Caco-2 (cell line): ENCODE measurements around the gene FNIP1. TPM values are rescaled to one million over a fixed set of nuclear protein-coding genes. Genes with fewer than 3 reads are reported as not detected.

Experiments
- BruUV-seq: library from RNA; stranded (reverse); fragments of 400-500 nt; replicated peaks from 2 replicates; lab custom pipeline; 2021; lab: Mats Ljungman, UMichigan
- CTCF ChIA-PET: fragments of 300-600 bp; sonication (Branson Sonifier 250); formaldehyde crosslinking; loops from one replicate; lab custom pipeline; 2022; ENCODE audit warnings: antibody characterized with exemption; lab: Charles Lee
- POLR2A ChIA-PET: fragments of 300-600 bp; sonication (Branson Sonifier 250); formaldehyde crosslinking; loops from one replicate; lab custom pipeline; 2022; ENCODE audit warnings: antibody characterized with exemption; lab: Charles Lee
- DNase-seq, 2 experiments: peaks; one replicate each; pipeline versions ENCODE4 v3.0.0 to v3.0.0-alpha.2; 2020 to 2022
- H3K27me3 ChIP-seq: replicated peaks from 2 replicates; pipeline ENCODE4 v1.6.0; 2011; ENCODE audit warnings: low read length; ENCODE audit not compliant: control insufficient read depth, insufficient read depth
- H3K36me3 ChIP-seq: 2 replicates; pipeline ENCODE4 v1.5.1; 2011; ENCODE audit warnings: low read length; ENCODE audit not compliant: control insufficient read depth, insufficient read depth
- H3K4me1 ChIP-seq: fragments of 250-450 bp; sonication (Bioruptor Pico); 2 replicates; pipeline ENCODE4 v1.5.1; 2020; ENCODE audit warnings: mild to moderate bottlenecking
- H3K4me3 ChIP-seq: 2 replicates; pipeline ENCODE4 v1.5.1; 2011; ENCODE audit warnings: low read depth, mild to moderate bottlenecking, control low read depth, low read length
- H3K9me3 ChIP-seq: fragments of 250-450 bp; sonication (Bioruptor Pico); 2 replicates; pipeline ENCODE4 v1.5.1; 2020; ENCODE audit warnings: mild to moderate bottlenecking, moderate library complexity
- H3K27ac Mint-ChIP-seq: one replicate; pipeline ENCODE4 v1.8.0; 2022; ENCODE audit warnings: mixed read lengths; ENCODE audit not compliant: unreplicated experiment
- H3K27me3 Mint-ChIP-seq: one replicate; pipeline ENCODE4 v1.8.0; 2022; ENCODE audit warnings: mixed read lengths; ENCODE audit not compliant: insufficient read depth, unreplicated experiment
- H3K36me3 Mint-ChIP-seq: one replicate; pipeline ENCODE4 v1.8.0; 2022; ENCODE audit warnings: mild to moderate bottlenecking, mixed read lengths; ENCODE audit not compliant: insufficient read depth, unreplicated experiment
- H3K4me1 Mint-ChIP-seq: one replicate; pipeline ENCODE4 v1.8.0; 2022; ENCODE audit warnings: low read depth, mixed read lengths; ENCODE audit not compliant: unreplicated experiment
- H3K4me3 Mint-ChIP-seq: one replicate; pipeline ENCODE4 v1.8.0; 2022; ENCODE audit warnings: mild to moderate bottlenecking, moderate library complexity, mixed read lengths; ENCODE audit not compliant: unreplicated experiment
- H3K9me3 Mint-ChIP-seq: one replicate; pipeline ENCODE4 v1.8.0; 2022; ENCODE audit warnings: mixed read lengths; ENCODE audit not compliant: unreplicated experiment
- CTCF ChIP-seq, 2 experiments: fragments of 200-600 bp in 1 of 2; IDR thresholded peaks; 1 replicate in 1 of 2; 2 replicates in 1 of 2; pipeline versions ENCODE4 v1.5.1 to v1.8.0; 2011 to 2022; ENCODE audit warnings: antibody characterized with exemption in 1 of 2, control low read depth in 1 of 2, inconsistent platforms in 1 of 2, low read depth in 1 of 2, low read length in 1 of 2, mild to moderate bottlenecking in 1 of 2, moderate library complexity in 1 of 2; ENCODE audit not compliant: insufficient read depth in 1 of 2, severe bottlenecking in 1 of 2, unreplicated experiment in 1 of 2
- intact Hi-C: fragments of 100-400 bp; cut with micrococcal nuclease; formaldehyde crosslinking; loops from one replicate; pipeline ENCODE4 v1.10.0; 2022; ENCODE audit not compliant: unreplicated experiment
- total RNA-seq: library from RNA; stranded (reverse); gene quantifications from 2 replicates; pipeline ENCODE4 v1.2.3, GENCODE V29; 2022

The FNIP1 gene
- total RNA-seq, 1 experiment from 2014 or later: 45.0 TPM

GRCh38 chr5:131769961-131770360 is 26.9 kb downstream of the FNIP1 start:
- Mint-ChIP-seq H3K27ac (no peak overlapping the region), H3K9me3 (no peaks in the 10 kb centered on the region), H3K4me1 (no peaks in the 10 kb centered on the region), H3K27me3 (no peaks in the 10 kb centered on the region), H3K36me3 (peaks cover 9% of the 10 kb centered on the region), H3K4me3 (no peak overlapping the region)
- Histone ChIP-seq H3K4me3 (no peak overlapping the region), H3K36me3 (no peaks in the 10 kb centered on the region), H3K4me1 (no peaks in the 10 kb centered on the region; the same call in 1 of the 2 replicates), H3K27me3 (no peaks in the 10 kb centered on the region), H3K9me3 (no peaks in the 10 kb centered on the region)
- intact Hi-C loops: no loop called here
- ChIA-PET CTCF (no interaction called here), POLR2A (no interaction called here)
- no peak for DNase-seq
- no TSS peak for BruUV-seq
- no peak for TF ChIP-seq CTCF (IDR thresholded peaks at IDR 0.05; ENCODE audit: insufficient read depth in 1 of 2, low read depth in 1 of 2, low read length in 1 of 2, severe bottlenecking in 1 of 2, unreplicated experiment in 1 of 2)

- BruUV-seq: no TSS peak
- no peak for TF ChIP-seq CTCF (IDR thresholded peaks at IDR 0.05; ENCODE audit: insufficient read depth in 1 of 2, low read depth in 1 of 2, low read length in 1 of 2, severe bottlenecking in 1 of 2, unreplicated experiment in 1 of 2)
- H3K27ac Mint-ChIP-seq: no peak overlapping the region
- H3K4me1 Mint-ChIP-seq: no peaks in the 10 kb centered on the region
- Histone ChIP-seq H3K4me3 (no peak overlapping the region), H3K27me3 (no peaks in the 10 kb centered on the region), H3K4me1 (no peaks in the 10 kb centered on the region; the same call in 1 of the 2 replicates), H3K36me3 (no peaks in the 10 kb centered on the region), H3K9me3 (no peaks in the 10 kb centered on the region)
- peaks cover 12% of the 10 kb centered on the region for H3K36me3 Mint-ChIP-seq
- intact Hi-C loops: no loop called here
- H3K27me3 Mint-ChIP-seq: no peaks in the 10 kb centered on the region
- H3K4me3 Mint-ChIP-seq: no peak overlapping the region
- no peaks in the 10 kb centered on the region for H3K9me3 Mint-ChIP-seq
- DNase-seq: no peak
- CTCF ChIA-PET: no interaction called here
- POLR2A ChIA-PET: no interaction called here
These were observed 27.5 kb downstream of the FNIP1 start for GRCh38 chr5:131769336-131769735.

- Mint-ChIP-seq H3K4me1 (peaks cover 4% of the 10 kb centered on the region), H3K9me3 (peaks cover 3% of the 10 kb centered on the region), H3K27ac (no peak overlapping the region), H3K36me3 (peaks cover 19% of the 10 kb centered on the region), H3K27me3 (no peaks in the 10 kb centered on the region), H3K4me3 (no peak overlapping the region)
- ChIA-PET CTCF (no interaction called here), POLR2A (no interaction called here)
- DNase-seq: no peak
- BruUV-seq: no TSS peak
- no peak overlapping the region for H3K4me3 ChIP-seq
- no peaks in the 10 kb centered on the region for H3K27me3 ChIP-seq
- TF ChIP-seq CTCF (IDR thresholded peaks at IDR 0.05; ENCODE audit: insufficient read depth in 1 of 2, low read depth in 1 of 2, low read length in 1 of 2, severe bottlenecking in 1 of 2, unreplicated experiment in 1 of 2): no peak
- H3K4me1 ChIP-seq: no peaks in the 10 kb centered on the region; the same call in 1 of the 2 replicates
- H3K36me3 ChIP-seq: no peaks in the 10 kb centered on the region
- H3K9me3 ChIP-seq: no peaks in the 10 kb centered on the region
- intact Hi-C loops: no loop called here
These were observed 28.9 kb downstream of the FNIP1 start for GRCh38 chr5:131767891-131768290.
